ENCODE results near the gene SUSD1.

GRCh38 chr9:112084907-112085306 lies 90.2 kb downstream of the SUSD1 start:
- no peak for TF ChIP-seq CTCF (IDR thresholded peaks at IDR 0.05; ENCODE audit: poor library complexity, severe bottlenecking)
- no peak for TF ChIP-seq TAF1 (IDR thresholded peaks at IDR 0.05; ENCODE audit: low read depth)
- TF ChIP-seq RAD21 (conservative IDR thresholded peaks at IDR 0.05): no peak
- no peak for TF ChIP-seq EZH2 (IDR thresholded peaks at IDR 0.05; ENCODE audit: borderline replicate concordance, insufficient read depth, low read length, poor library complexity, severe bottlenecking)
- TF ChIP-seq POLR2AphosphoS5 (IDR thresholded peaks at IDR 0.05): no peak
- no peak for TF ChIP-seq REST (IDR thresholded peaks at IDR 0.05; ENCODE audit: borderline replicate concordance)
- TF ChIP-seq EP300 (conservative IDR thresholded peaks at IDR 0.05; ENCODE audit: poor library complexity, severe bottlenecking): no peak
- TF ChIP-seq SMC3 (conservative IDR thresholded peaks at IDR 0.05; ENCODE audit: poor library complexity): no peak

Measured in neural cell (in vitro differentiated cells).